H9 (cell line): ENCODE measurements around the gene PRRX2. TPM values are rescaled to one million over a fixed set of nuclear protein-coding genes. Genes with fewer than 3 reads are reported as not detected.

Experiments used
- DNase-seq: peaks from one replicate; pipeline ENCODE4 v3.0.0-alpha.2; 2017
- H2AFZ ChIP-seq: one replicate; pipeline ENCODE4 v1.6.1; 2013; ENCODE audit warnings: mild to moderate bottlenecking, low read length, control low read depth, moderate library complexity
- H2AK5ac ChIP-seq: 2 replicates; pipeline ENCODE4 v1.6.1; 2013; ENCODE audit warnings: low read length, control low read depth, mixed read lengths; ENCODE audit not compliant: insufficient read length
- H2BK120ac ChIP-seq: one replicate; pipeline ENCODE4 v1.6.1; 2013; ENCODE audit warnings: low read depth, mild to moderate bottlenecking, low read length, control low read depth, inconsistent platforms; ENCODE audit not compliant: poor library complexity, severe bottlenecking
- H2BK12ac ChIP-seq: 2 replicates; pipeline ENCODE4 v1.6.1; 2013; ENCODE audit warnings: low read length, control low read depth, mixed read lengths, low read depth; ENCODE audit not compliant: insufficient read length
- H2BK15ac ChIP-seq: 2 replicates; pipeline ENCODE4 v1.6.1; 2013; ENCODE audit warnings: low read depth, low read length, control low read depth
- H2BK20ac ChIP-seq: one replicate; pipeline ENCODE4 v1.6.1; 2013; ENCODE audit warnings: low read depth, mild to moderate bottlenecking, low read length, control low read depth, inconsistent platforms; ENCODE audit not compliant: poor library complexity, severe bottlenecking
- H2BK5ac ChIP-seq: 2 replicates; pipeline ENCODE4 v1.6.1; 2013; ENCODE audit warnings: low read length, control low read depth, mixed read lengths; ENCODE audit not compliant: insufficient read length
- H3K14ac ChIP-seq: 2 replicates; pipeline ENCODE4 v1.6.1; 2013; ENCODE audit warnings: low read length, control low read depth; ENCODE audit not compliant: insufficient read depth
- H3K18ac ChIP-seq: 2 replicates; pipeline ENCODE4 v1.6.1; 2013; ENCODE audit warnings: low read depth, mild to moderate bottlenecking, mixed read lengths, low read length, control low read depth; ENCODE audit not compliant: insufficient read length
- H3K23ac ChIP-seq: 2 replicates; pipeline ENCODE4 v1.6.1; 2013; ENCODE audit warnings: low read length, control low read depth, mixed read lengths, low read depth; ENCODE audit not compliant: insufficient read length
- H3K23me2 ChIP-seq: 2 replicates; pipeline ENCODE4 v1.6.1; 2013; ENCODE audit warnings: low read depth, mild to moderate bottlenecking, mixed read lengths, low read length, control low read depth; ENCODE audit not compliant: insufficient read length, poor library complexity, severe bottlenecking
- H3K27ac ChIP-seq: 2 replicates; pipeline ENCODE4 v1.5.1; 2013; ENCODE audit warnings: low read length, control low read depth, mixed read lengths, low read depth; ENCODE audit not compliant: insufficient read length
- H3K27me3 ChIP-seq: 2 replicates; pipeline ENCODE4 v1.6.1; 2013; ENCODE audit warnings: low read length, control low read depth, inconsistent platforms; ENCODE audit not compliant: insufficient read depth
- H3K4ac ChIP-seq: 2 replicates; pipeline ENCODE4 v1.6.1; 2013; ENCODE audit warnings: low read depth, mild to moderate bottlenecking, control low read depth, inconsistent platforms, low read length, moderate library complexity
- H3K4me1 ChIP-seq: 2 replicates; pipeline ENCODE4 v1.6.1; 2013; ENCODE audit warnings: low read length, control low read depth, inconsistent platforms; ENCODE audit not compliant: insufficient read depth
- H3K4me2 ChIP-seq: 2 replicates; pipeline ENCODE4 v1.6.1; 2013; ENCODE audit warnings: low read length, control low read depth, mixed read lengths; ENCODE audit not compliant: insufficient read length, insufficient read depth
- H3K56ac ChIP-seq: 2 replicates; pipeline ENCODE4 v1.6.1; 2013; ENCODE audit warnings: low read depth, mild to moderate bottlenecking, mixed read lengths, low read length, control low read depth; ENCODE audit not compliant: insufficient read length
- H3K79me1 ChIP-seq: 2 replicates; pipeline ENCODE4 v1.6.1; 2013; ENCODE audit warnings: low read depth, mild to moderate bottlenecking, moderate library complexity, low read length, control low read depth, inconsistent platforms; ENCODE audit not compliant: insufficient read depth, poor library complexity, severe bottlenecking
- H3K79me2 ChIP-seq: 2 replicates; pipeline ENCODE4 v1.6.1; 2013; ENCODE audit warnings: low read length, control low read depth, inconsistent platforms; ENCODE audit not compliant: insufficient read depth
- H3K9ac ChIP-seq: 2 replicates; pipeline ENCODE4 v1.6.1; 2013; ENCODE audit warnings: low read length, control low read depth, mixed read lengths; ENCODE audit not compliant: insufficient read length; ENCODE audit errors: extremely low read depth
- H3K9me3 ChIP-seq: one replicate; pipeline ENCODE4 v1.6.1; 2013; ENCODE audit warnings: low read depth, low read length, inconsistent platforms; ENCODE audit not compliant: control insufficient read depth
- H3T11ph ChIP-seq: one replicate; pipeline ENCODE4 v1.6.1; 2013; ENCODE audit warnings: mild to moderate bottlenecking, low read length, control low read depth, inconsistent platforms
- H4K20me1 ChIP-seq: one replicate; pipeline ENCODE4 v1.6.1; 2013; ENCODE audit not compliant: control insufficient read depth, insufficient read length, insufficient read depth
- H4K5ac ChIP-seq: 2 replicates; pipeline ENCODE4 v1.6.1; 2013; ENCODE audit warnings: low read depth, mild to moderate bottlenecking, mixed read lengths, low read length, control low read depth; ENCODE audit not compliant: insufficient read length
- H4K8ac ChIP-seq: replicated peaks from 2 replicates; pipeline ENCODE4 v1.6.1; 2013; ENCODE audit warnings: low read length, control low read depth, mixed read lengths, low read depth; ENCODE audit not compliant: insufficient read length
- H4K91ac ChIP-seq: 2 replicates; pipeline ENCODE4 v1.6.1; 2013; ENCODE audit warnings: low read depth, mild to moderate bottlenecking, moderate library complexity, mixed read lengths, low read length, control low read depth; ENCODE audit not compliant: insufficient read length
- H3K27ac Mint-ChIP-seq, 3 experiments: 2 replicates in 2 of 3; 3 replicates in 1 of 3; pipeline ENCODE4 v1.8.0; 2020 to 2021; ENCODE audit warnings: mixed read lengths in 3 of 3, mild to moderate bottlenecking in 1 of 3, moderate library complexity in 1 of 3
- H3K27me3 Mint-ChIP-seq: 2 replicates; pipeline ENCODE4 v1.8.0; 2021; ENCODE audit warnings: low read depth, mild to moderate bottlenecking, moderate library complexity, mixed read lengths
- H3K36me3 Mint-ChIP-seq, 3 experiments: 2 replicates in 2 of 3; 3 replicates in 1 of 3; pipeline ENCODE4 v1.8.0; 2020 to 2021; ENCODE audit warnings: low read depth in 3 of 3, mixed read lengths in 3 of 3; ENCODE audit not compliant: insufficient read depth in 1 of 3
- H3K4me1 Mint-ChIP-seq, 2 experiments: 2 replicates each; pipeline ENCODE4 v1.8.0; 2020; ENCODE audit warnings: mixed read lengths in 2 of 2
- H3K4me3 Mint-ChIP-seq, 2 experiments: 2 replicates in 1 of 2; 3 replicates in 1 of 2; pipeline ENCODE4 v1.8.0; 2020 to 2021; ENCODE audit warnings: mild to moderate bottlenecking in 2 of 2, mixed read lengths in 2 of 2, moderate library complexity in 1 of 2
- H3K9me3 Mint-ChIP-seq, 2 experiments: 2 replicates in 1 of 2; 3 replicates in 1 of 2; pipeline ENCODE4 v1.8.0; 2020; ENCODE audit warnings: mild to moderate bottlenecking in 2 of 2, mixed read lengths in 2 of 2, moderate library complexity in 1 of 2
- WGBS: extraction: QIAGEN DNeasy Blood & Tissue Kit; methylation state at CpG from one replicate; pipeline ENCODE4 v1.1.7; 2013; ENCODE audit warnings: missing lambda C conversion rate, low lambda C conversion rate, mixed read lengths; ENCODE audit not compliant: insufficient read length; ENCODE audit errors: extremely low coverage; 5-methylcytosine and 5-hydroxymethylcytosine counted together
- total RNA-seq: library from RNA; stranded (reverse); gene quantifications from 2 replicates; pipeline ENCODE4 v1.2.1, GENCODE V29; 2021
- TF ChIP-seq, protein P1 (sequence below): fragments of 200-600 bp; sonication (generic); conservative IDR thresholded peaks from 3 replicates; pipeline ENCODE4 v1.8.0; 2021; ENCODE audit warnings: antibody characterized with exemption, mild to moderate bottlenecking

Gene PRRX2
- total RNA-seq, 1 experiment from 2014 or later: 3.9 TPM

DNA sequence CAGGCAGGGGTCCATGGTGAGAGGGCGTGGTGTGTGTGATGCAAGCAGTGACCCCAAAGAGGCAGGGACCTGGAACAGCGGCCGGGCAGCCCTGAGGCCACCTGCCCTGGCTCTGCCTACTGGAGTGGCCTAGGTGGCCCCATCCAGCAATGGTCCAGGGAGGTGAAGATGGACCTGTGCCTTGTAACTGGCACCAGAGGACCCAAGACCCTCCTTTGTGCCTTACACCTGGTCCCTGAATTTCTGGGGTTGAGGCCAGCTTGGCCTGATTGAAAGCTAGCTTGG lies 44.7 kb downstream of the PRRX2 start:
- H3K79me1 ChIP-seq: no peaks in the 10 kb centered on the region
- H3K27ac ChIP-seq: no peak overlapping the region
- no peak overlapping the region for H3T11ph ChIP-seq
- no peak overlapping the region for H3K27ac Mint-ChIP-seq
- no peak overlapping the region for H2BK15ac ChIP-seq
- no peak overlapping the region for H4K8ac ChIP-seq
- H3K14ac ChIP-seq: no peak overlapping the region
- H2BK5ac ChIP-seq: no peak overlapping the region
- H3K9me3 ChIP-seq: no peaks in the 10 kb centered on the region
- no peak overlapping the region for H2AK5ac ChIP-seq
- H3K4me3 Mint-ChIP-seq: no peak overlapping the region
- H3K27me3 ChIP-seq: no peaks in the 10 kb centered on the region
- H3K4me1 ChIP-seq: no peaks in the 10 kb centered on the region
- no peak overlapping the region for H3K4ac ChIP-seq
- H3K36me3 Mint-ChIP-seq: no peaks in the 10 kb centered on the region
- H4K20me1 ChIP-seq: no peaks in the 10 kb centered on the region
- H3K9me3 Mint-ChIP-seq: no peaks in the 10 kb centered on the region; a peak in 1 of 5 replicates
- no peaks in the 10 kb centered on the region for H3K27me3 Mint-ChIP-seq
- no peaks in the 10 kb centered on the region for H3K79me2 ChIP-seq
- no peak overlapping the region for H4K5ac ChIP-seq
- WGBS: no CpG with 5 or more reads among the region's 3 CpGs
- H3K23me2 ChIP-seq: no peaks in the 10 kb centered on the region
- H2AFZ ChIP-seq: no peak overlapping the region
- TF ChIP-seq, protein P1, sequence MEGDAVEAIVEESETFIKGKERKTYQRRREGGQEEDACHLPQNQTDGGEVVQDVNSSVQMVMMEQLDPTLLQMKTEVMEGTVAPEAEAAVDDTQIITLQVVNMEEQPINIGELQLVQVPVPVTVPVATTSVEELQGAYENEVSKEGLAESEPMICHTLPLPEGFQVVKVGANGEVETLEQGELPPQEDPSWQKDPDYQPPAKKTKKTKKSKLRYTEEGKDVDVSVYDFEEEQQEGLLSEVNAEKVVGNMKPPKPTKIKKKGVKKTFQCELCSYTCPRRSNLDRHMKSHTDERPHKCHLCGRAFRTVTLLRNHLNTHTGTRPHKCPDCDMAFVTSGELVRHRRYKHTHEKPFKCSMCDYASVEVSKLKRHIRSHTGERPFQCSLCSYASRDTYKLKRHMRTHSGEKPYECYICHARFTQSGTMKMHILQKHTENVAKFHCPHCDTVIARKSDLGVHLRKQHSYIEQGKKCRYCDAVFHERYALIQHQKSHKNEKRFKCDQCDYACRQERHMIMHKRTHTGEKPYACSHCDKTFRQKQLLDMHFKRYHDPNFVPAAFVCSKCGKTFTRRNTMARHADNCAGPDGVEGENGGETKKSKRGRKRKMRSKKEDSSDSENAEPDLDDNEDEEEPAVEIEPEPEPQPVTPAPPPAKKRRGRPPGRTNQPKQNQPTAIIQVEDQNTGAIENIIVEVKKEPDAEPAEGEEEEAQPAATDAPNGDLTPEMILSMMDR: no peak
- H2BK12ac ChIP-seq: no peak overlapping the region
- no peak overlapping the region for H3K4me2 ChIP-seq
- no peak overlapping the region for H3K18ac ChIP-seq
- H3K23ac ChIP-seq: no peak overlapping the region
- no peak overlapping the region for H2BK20ac ChIP-seq
- no peak overlapping the region for H4K91ac ChIP-seq
- no peak overlapping the region for H2BK120ac ChIP-seq
- H3K4me1 Mint-ChIP-seq: peaks cover 7 to 31% of the 10 kb centered on the region in 2 experiments
- H3K9ac ChIP-seq: no peak overlapping the region
- DNase-seq: no peak
- no peak overlapping the region for H3K56ac ChIP-seq
